ENCODE data around the gene S1PR3.

Gene S1PR3

DNA sequence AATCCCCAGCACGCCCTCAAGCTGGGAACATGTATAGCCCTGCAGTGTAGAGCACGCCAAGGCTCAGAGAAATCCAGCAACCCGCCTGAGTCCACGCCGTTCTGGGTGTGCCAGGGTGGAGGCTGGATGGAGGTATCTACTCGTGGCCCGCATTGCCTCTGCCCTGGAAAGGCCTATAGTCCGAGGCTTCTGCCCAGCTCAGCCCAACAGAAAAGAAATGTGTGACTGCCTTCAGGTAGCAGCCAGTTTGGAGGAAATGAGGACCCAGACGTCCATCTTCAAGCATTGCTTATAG, 18.2 kb downstream of the S1PR3 start:
- DNase-seq (ENCODE audit: low read depth) = no peak

DNA sequence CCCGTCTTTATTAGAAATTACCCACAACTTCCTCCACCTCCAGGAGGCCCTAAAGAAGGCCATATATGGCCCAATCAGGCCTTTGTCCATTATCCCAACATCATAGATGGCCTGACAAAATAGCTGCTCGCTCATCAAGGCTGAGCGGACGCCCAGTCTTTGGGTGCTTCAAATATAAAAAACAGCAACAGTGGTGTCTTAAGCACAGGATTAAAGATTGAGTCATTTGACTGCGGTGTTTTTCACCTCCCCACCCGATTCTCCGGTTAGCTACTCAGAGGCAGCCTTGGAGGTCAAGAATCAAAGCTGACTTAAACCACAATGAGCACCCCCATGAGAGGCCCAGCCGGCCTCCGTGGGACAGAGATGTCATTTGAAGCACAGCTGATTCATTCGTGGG, 18.8 kb downstream of the S1PR3 start:
- no peak for DNase-seq (ENCODE audit: low read depth)

DNA sequence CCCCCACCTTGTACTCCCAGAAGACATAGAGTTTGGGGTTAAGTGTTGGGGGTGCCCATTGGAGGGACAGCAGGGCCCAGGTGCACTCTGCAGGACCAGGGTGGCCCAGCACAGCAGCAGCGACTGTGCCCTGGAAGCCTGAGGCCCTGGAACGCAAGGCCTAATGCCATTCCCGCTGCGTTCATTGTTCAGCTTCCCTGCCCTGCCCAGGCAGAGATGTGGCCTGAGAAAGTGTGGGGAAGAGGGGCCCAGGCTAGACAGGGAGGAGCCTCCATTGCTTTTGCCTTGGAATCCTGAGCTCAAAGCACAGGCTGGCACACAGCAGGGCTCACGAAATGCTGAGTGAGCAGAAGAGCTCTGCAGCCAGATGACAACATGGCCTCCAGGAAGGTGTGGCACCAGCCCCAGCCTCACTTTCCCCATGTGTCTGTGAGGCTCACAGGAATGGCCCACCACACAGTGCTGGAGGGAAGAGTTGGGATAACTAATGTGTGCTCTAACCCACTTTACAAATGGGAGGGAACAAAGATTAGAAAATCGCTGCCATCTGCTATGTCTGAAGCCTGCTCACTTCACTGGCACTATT, 19.4 kb downstream of the S1PR3 start:
- DNase-seq (ENCODE audit: low read depth) = no peak

DNA sequence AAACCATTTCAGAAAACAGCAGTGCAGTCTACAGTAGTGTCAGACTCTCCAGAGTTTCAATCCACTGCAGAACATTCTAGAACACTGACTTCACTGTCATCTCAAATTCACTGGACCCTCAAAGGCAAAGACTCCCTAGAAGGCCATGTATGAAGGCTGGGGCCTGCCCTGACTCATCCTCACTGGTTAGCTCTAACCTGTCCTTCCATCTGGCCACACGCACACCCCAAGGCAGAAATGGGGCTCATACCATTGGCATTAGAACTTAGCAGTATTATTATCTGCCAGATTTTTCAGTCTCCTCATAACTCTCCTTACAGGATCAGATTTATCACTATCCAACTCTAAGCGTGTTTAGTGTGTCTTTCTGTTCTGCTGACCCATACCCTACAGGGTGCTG, 20.4 kb downstream of the S1PR3 start:
- no peak for DNase-seq (ENCODE audit: low read depth)

DNA sequence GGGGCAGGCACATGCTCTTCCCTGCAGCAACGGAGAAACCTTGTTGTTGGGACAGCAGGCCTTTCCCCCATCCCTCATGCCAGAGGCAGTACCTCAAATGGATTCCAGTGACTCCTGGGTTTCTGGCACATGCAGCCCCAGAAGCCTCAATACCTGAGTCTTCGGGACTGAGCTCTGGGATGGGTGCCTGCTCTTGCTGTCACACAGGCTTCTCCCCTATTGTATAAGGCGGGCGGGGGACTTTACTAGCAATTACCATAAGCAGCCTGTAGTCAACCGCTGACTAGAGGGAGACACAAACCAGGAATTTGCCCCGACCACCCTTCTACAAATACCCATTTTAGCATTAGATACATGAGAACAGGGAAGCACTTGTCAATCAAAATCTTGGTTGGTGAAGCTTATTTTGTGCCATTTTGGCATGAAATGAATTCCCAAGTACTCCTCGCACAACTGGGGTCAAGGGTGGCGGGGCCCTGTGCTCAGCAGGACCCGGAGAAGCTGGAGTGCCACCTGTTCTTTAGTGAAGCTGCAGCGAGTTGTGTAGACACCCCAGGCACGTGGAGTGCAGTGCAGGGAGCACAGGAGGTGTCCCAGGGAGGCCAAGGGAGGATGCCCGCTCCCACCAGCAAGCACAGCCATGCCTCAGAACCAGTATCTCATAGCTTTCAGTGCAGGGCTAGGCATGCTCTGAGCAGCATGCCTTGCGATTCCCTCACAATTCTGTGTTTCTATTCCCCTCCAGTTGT, 21.2 kb downstream of the S1PR3 start:
- no peak for DNase-seq (ENCODE audit: low read depth)

DNA sequence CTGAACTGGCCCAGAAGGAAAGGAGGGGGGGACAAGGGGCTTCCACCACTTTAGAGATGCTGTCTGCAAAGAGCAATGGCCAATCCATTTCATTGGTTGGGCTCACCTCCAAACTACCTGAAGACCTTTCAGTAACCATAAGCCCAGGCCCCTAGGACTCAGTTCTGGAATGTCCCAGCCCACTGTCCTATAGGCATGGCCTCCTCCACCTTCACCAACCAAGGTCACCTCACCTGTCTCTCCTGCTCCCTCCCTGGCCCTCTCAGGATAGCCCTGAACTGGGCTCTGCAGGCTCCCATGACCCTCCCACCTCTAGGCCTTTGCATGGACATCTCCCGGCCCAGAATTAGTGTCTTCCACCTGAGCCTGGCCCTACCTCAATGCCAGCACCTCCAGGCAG, 22.4 kb downstream of the S1PR3 start:
- no peak for DNase-seq (ENCODE audit: low read depth)

DNA sequence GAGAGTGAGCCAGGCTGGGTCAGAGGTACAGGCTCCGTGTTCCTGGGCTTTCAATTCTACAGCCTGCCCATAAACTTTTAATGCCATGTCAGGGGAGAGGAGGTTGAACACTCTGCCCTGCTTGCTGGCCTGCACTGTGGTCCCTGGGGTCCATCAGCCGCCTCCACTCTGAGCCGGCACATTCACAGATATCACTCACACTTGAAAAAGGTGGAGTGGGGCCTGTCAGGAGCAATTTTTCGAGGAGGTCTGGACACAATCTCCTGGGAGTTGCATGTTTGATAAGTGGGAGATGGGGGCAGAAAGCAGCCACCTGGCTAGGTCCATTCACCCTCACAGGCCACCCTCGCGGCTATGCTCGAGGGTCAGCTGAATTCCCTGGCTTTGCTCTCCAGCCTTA, 22.9 kb downstream of the S1PR3 start:
- no peak for DNase-seq (ENCODE audit: low read depth)

DNA sequence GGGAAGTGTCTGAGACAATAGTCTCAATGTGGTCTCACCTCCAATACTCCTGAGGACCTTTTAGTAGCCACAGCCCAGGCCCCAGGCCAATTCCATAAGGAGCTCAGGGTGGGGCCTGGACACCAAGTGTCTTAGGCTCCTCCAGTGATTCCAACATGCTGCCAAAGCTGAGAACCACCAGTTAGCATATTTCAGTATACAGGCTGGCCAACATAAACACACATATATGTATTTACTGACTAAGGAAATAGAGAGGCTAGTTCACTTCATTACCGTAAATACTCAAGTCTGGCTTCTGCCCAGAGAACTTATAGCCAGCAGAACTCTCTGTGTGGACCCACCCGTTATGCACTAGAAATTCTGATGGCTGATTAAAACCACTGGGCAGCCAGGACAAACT, 24.1 kb downstream of the S1PR3 start:
- no peak for DNase-seq (ENCODE audit: low read depth)

DNA sequence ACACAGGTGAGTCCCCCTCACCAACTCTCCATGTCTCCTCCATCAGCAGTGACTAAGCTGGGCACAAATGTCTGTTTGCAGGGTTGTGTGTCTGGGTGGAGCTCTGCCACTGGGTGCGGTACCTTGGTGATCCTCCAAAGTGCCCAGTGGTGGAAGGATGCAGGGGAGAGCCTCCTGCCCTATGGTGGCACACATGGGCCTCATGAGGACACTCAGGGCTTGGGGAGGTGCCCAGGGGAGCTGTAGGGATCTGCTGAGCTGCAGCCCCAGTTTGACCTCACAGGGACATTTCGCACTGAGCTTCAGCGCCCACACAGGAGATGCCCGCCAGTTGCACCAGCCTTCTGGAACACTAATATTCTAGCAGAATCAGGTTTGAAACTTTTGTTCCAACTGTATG, 29.5 kb downstream of the S1PR3 start:
- no peak for DNase-seq (ENCODE audit: low read depth)

DNA sequence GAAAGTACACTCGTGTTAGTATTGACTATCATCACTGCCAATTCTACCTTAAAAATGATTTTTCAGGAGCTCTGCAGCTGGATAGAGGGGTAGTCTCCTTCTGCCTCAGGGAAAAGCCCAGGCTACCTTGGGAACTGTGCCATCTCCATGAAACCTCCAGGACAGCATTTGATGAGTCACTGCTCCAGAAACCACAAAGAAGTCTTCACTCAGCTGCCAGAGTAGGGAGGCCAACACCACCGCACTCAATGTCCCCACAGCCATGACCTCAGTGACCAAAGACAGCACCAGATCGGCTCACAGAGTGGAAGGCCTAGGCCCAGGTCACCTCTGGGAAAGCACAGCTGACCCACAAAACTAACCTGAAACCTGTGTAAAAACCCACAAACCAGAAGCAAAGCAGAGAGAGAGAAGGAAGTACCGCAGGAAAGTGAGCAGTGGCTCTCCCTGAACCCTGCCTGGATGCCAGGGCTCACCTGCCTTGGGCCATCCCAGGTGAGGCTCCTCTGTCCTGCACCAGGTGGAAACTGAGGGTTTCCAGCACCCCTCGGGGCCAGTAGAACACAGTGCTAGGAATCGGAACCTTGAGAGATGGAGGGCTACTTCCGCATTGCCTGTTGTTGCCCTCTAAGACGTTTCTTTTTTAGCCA, 30.0 kb downstream of the S1PR3 start:
- DNase-seq (ENCODE audit: low read depth) = peak; percentile 77

DNA sequence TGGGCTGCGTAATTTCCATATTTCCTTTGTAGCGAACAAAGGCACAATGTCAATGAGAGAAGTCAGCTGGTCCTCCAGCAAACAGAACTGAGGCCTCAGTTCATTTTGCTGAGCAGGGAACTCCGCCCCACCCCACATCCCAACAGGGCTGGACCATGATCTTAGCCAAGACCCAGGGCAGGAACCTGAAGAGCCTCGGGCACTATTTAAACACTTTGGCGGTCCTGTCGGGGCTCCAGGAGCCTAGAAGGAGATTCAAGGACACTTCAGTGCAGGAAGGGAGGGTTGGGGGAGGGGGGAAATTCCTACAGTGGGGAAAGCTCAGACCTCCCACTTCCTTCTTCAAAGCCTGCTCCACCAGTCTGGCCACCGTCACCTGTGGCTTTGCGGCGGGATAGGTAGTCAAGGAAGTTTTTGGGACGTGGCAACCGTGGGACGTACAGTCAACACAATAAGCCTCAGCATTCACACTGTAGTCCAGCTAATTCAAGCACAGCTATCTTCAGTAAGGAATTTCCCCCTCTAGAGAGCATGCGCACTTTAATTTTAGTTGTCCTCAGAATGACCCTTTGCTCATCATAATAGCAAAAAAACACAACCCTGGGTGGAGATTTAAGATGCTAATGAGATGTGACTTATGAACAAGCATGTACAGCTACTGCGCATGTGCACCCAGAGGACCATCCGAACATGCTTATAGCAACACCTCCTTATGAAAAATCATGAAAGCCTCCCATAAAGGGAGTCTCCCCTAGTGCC, 30.9 kb downstream of the S1PR3 start:
- DNase-seq (ENCODE audit: low read depth) = peak; percentile 31

DNA sequence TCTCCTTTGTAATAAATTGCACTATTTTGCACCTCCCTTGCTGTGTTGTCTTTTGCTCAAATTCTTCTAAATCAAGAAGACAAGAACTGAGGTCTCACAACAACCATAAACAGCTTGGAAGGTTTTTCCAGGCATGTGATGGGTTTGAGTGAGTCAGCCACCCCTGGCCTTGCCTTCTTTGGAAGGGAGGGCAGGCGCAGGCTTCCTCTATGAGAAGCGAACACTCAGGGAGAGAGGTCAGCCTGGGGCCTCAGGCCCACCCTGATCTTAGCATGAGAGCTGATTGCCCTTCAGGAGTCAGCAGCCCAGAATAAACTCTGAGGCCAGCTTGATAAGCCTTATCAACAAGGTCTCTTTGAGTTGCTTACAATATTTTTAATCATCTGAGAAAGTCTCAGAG, 31.6 kb downstream of the S1PR3 start:
- peak; percentile 65 for DNase-seq (ENCODE audit: low read depth)

DNA sequence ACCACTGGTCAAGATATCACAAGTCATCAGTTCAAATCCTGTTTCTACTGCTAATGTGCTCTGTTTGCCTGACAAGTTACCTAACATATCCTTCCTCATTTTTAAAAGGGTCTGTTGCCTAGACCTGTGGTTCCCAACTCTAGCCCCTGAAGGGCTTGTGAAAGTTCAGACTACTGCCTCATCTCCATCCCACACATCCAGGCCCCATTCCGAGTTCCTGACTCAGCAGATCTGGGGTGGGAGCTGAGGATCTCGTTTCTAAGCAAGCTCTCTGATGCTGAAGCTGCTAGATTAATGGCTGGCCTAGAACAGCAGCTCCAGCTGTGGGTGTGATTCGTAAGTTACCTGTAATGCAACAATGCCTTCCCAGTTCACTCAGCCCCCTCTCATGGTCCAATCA, 32.5 kb downstream of the S1PR3 start:
- no peak for DNase-seq (ENCODE audit: low read depth)

DNA sequence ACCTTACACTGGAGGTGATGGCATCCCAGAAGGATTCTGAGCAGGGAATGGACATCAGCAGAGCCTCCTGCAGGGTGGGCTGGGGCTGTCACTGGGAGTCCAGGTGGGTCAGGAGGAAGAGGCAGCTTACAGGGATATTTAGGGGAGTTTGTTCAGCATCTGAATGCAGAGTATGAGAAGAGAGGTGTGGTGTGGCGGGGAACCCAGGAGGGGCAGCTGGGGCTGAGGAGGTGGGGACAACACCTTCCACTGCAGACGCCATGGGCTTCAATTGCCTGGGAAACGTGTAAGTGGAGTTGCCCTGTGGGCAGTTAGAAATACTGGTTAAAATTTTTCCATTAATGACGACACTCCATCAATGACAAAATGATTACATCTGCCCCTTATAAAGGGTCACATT, 33.5 kb downstream of the S1PR3 start:
- DNase-seq (ENCODE audit: low read depth) = no peak

DNA sequence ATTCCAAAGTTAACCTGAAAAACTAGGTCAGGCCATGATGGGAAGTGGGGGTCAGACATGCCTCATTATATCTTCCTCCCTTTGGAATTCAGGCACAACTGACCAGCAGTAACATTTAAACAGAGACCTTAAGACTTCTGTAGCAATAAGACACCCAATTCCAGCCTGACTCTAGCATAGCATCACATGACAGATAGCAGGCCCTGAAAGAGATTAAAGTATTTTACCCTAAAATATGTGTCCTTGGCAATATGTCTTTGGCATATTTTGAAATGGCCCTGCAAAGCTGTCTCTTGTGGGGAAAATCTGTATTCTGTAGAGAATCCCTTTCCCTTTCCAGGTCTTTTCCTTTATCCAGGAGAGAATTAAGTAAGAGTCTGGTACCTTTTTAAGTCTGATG, 34.3 kb downstream of the S1PR3 start:
- no peak for DNase-seq (ENCODE audit: low read depth)

DNA sequence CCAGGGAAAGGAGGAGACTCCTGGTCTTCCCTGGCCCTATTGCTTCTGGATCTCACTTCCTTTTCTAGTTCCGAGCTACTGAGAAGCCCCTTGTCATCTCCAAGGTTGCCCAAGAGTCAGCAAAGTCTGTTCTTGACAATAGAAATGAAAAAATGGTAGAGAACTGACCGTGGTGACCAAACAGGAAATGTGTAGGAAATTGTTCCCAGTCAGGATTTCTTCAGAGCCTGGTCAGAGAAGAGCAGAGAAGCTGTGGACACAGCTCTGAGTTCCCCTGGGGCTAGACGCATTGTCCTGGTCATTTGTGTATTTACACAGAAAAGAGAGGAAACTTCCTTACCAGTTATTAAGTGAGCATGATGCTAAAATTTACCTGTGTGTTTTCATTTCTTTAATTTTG, 35.6 kb downstream of the S1PR3 start:
- no peak for DNase-seq (ENCODE audit: low read depth)

DNA sequence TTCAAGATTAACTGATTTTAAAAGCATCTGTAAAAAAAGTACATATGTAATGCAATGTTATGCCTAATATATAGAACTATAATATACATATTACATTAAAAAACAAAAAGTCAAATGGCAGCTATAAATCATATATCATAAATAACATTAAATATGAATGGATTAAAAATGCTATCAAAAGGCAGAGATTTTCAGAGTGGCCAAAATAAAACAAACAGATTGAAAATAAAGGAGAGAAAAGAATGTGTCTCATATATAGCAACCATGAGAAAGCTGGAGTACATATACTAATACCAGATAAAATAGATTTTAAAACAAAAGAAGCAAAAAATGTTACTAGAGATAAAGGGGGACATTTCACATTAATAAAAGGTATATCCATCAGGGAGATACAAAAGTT, 38.5 kb downstream of the S1PR3 start:
- DNase-seq (ENCODE audit: low read depth) = no peak

DNA sequence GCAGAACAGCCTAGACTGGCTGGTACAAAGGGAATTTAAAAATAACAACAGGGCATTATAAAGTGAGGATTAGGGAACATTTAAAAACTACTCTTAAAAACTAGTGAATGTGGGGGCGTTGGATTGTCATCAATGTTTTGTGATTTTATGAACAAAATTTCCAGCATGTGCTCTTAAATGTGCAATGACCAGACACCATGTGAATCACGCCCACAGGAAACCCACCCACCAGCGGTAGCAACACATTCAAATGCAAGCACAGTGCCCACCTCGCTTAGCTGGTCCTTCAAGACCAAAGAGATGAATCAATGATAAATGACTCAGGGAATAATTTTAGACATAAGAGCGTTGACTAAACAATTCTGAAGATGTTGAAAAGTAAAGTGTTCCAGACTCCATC, 40.9 kb downstream of the S1PR3 start:
- DNase-seq (ENCODE audit: low read depth) = no peak

DNA sequence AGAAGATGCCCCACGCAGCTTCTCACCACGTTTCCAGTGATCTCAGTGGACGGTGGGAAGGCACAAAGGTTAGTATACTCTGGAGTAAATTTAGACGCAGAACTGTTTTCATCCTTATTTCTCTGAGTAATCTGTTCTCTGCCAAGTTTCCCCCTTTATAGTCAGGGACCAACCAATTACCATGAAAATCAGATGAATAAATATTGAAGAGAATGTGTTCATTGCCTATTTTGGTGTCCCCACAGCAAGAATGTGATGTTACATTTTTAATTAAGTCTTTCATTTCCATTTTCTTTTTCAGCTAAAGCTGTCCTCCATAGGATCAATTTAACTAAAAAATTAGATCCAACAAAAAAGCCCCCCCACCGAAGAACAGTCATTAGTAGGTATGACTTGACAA, 41.4 kb downstream of the S1PR3 start:
- DNase-seq (ENCODE audit: low read depth) = no peak

DNA sequence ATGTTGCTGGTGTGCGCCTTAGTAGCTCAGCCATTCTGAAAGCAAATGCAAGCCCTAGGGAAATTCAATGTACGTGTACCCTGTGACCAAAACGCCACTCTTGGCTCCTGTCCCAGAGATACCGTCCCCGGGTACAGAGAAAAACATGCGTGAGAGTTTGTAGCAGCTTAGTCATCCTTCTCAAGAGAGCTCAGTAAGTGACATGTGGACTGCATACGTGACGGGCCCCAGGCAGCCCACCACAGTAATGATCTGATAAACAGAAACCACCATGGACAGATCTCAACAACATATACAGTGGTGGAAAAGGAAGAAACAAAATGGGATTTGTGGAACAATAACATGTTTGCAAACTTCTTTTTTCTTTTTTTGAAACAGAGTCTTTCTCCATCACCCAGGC, 45.1 kb downstream of the S1PR3 start:
- no peak for DNase-seq (ENCODE audit: low read depth)

DNA sequence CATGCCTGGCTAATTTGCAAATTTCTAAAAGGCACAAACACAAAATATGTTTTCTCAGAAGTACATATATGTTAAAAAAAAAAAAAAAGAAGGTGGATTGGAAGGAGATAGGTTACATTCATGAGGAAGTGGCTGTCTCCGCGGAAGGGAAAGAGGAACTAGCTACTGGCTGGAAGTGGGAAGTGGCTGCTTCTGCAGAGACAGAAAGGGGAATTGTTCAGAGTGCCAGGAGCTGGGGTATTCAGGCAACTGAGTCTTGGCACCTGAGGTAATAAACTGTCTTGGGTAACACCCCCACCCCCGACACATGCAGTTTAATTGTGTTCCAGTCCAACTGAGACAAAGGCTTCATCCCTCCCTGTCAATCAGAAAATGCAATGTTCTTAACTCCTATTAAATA, 45.6 kb downstream of the S1PR3 start:
- DNase-seq (ENCODE audit: low read depth) = no peak

DNA sequence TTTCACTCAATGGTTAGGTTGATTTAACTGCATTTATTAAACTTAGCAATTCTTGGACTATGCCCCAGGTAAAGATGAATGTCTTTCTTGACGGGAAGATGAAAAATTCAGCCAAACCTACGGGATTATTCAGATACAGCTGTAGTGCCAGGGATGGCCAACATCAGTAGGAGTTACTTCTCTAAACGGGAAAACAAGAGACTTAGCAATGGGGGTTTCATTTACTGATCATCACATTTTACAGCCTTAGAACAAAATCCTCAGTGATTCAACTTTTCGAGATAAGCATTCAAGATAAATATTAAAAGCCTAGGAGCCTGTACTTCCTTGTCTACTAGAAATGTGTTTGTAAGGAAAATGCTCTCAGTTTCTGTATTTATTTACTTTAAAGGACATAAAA, 46.1 kb downstream of the S1PR3 start:
- DNase-seq (ENCODE audit: low read depth) = no peak

DNA sequence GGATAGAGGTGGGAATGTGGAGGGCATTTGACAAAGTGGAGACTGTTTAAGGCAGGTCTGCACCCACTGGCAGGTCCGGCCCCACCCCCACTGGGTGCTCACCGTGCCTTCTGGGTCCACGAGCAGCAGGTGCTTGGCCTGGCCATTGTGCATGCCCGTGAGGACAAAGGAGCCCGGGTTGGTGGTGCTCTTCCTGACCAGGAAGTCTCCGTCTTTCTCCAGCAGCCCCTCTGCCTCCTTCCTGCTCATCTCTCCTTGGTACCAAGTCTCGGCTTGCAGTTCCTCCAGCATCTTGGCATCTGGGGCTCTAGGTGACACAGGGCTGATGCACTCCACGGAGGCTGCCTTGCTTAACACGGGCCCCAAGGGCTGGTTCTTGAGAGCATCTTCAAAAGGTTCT, 46.6 kb downstream of the S1PR3 start:
- no peak for DNase-seq (ENCODE audit: low read depth)

Measured in stromal cell of bone marrow (primary cell).